HG03432 (cell line): ENCODE data around the gene ACLY.

Source experiments
- ATAC-seq: cut with Tn5 transposase; IDR thresholded peaks from one replicate; pipeline ENCODE4 v1.9.1; 2021; ENCODE audit warnings: mild to moderate bottlenecking, moderate library complexity; ENCODE audit not compliant: unreplicated experiment

The ACLY gene

DNA sequence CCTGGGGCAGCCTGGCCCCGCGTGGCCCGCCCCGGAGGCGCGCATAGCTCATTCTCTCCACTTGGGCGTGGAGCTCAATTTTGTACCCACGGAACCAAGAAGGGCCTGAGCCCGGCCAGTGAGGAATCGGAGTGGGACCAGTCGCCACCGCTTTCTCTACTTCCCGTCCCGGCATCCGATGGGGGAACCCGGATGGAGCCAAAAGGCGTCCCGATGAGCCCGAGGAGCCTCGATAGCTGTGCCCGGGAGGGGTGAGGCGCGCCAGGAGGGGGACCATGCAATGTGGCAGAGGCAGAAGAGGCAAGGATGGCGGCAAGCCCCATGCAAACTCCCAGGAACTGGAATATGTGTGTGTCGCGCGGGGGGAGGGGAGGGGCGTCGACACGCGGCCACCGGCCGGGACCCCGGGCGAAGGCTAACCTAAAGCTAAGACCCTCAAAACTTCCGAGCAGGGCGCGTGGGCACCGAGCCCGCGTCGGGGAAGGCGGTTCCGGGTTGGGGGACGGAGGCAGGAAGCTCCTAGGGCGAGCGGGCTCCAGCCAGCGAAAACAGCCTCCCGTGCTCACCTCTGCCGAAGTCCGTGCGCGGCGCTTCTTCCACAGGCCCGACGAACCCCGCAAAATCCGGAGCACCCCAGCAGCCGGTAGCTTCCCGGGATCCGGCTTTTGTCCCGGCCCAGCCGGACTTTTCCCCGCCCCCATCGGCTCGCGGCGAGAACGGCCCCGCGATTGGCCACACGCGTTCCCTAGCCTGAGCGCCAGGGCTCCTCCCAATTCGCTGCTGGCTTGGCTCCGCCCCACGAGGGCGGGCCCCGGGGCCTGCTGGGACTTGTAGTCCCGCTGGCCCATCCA, at the start of gene ACLY:
TSS of gene ACLY (minus strand) at position 638 of the 851 bp plus-strand sequence. CDS start 5,078 bp downstream, outside the sequence.
- ATAC-seq, result peak; percentile 90

- no peak for ATAC-seq
Observed at GRCh38 chr17:41967921-41968578, 49.3 kb upstream of the ACLY start.

- no peak for ATAC-seq
Observed at GRCh38 chr17:41967141-41967920, 48.6 kb upstream of the ACLY start.

DNA sequence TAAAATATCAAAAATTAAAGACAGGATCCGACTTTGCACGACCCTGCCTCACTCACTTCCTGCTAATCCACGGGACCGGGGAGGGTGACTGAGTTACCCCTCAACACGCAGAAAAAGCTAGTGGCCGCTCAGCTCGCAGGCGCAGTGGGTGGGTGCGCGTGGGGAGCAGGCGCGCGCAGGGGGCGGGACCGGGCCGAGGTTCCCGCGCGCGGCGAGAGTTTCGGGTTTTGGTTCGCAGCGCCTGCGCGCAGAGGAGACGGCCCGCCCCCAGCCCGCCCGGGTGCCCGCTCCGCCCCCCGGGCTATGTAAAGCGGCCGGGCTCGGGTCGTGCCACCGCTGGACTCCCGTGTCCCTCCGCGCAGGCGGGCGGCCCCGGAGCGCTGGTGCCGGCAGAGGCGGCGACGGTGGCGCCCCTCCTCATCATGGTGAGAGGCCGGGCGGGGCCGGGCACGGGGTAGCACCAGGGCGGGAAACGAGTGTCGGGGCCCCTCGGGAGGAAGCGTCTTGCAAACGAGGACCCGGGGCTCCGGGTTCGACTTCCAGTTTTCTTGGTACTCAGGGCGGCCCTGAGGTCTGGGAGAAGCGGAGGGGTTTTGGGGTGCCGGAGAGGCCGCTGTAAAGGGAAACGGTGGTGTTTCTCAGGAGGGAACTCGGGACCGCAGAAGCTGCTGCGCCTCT, 47.9 kb upstream of the ACLY start, which contains the start of gene CNP:
TSS of gene CNP (plus strand) at position 333 of the 678 bp plus-strand sequence. CDS start at position 423, 90 bp downstream.
- peak; percentile 76 for ATAC-seq

DNA sequence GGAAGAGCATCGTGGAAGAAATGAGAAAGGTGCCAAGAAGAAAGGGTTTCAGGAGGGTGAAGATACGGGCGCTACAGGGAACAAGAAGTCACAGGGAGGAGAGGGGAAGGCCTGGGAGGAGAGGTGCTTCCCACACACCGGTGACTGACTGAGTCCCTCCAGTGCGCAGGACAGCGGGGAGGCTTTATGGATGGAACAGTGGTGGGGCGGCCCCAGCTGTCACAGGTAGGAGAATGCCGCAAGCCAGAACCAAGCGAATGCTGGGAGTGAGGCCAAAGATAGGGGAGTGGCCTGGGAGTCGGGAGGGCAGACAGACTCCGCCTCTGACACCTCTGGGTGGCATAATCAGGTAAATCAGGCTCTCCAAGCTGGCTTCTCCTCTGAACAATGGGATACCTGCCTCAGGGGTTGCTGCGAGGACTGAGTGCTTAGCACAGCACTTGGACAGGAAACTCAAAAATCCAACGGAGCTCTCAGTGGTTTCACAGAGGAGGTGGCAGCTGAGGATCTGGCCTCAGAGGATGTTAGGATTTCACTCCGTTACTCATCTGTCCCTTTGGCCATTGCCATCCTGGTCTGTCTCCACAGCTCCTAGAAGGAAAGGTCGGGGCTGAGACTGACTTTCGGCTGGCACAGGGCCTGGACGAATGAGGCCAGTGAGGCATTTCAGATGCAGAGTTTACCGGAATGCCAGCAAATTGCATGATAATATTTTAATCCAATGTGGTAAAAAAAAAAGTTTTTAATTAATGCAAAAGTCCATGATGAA, 47.1 kb upstream of the ACLY start:
- no peak for ATAC-seq

DNA sequence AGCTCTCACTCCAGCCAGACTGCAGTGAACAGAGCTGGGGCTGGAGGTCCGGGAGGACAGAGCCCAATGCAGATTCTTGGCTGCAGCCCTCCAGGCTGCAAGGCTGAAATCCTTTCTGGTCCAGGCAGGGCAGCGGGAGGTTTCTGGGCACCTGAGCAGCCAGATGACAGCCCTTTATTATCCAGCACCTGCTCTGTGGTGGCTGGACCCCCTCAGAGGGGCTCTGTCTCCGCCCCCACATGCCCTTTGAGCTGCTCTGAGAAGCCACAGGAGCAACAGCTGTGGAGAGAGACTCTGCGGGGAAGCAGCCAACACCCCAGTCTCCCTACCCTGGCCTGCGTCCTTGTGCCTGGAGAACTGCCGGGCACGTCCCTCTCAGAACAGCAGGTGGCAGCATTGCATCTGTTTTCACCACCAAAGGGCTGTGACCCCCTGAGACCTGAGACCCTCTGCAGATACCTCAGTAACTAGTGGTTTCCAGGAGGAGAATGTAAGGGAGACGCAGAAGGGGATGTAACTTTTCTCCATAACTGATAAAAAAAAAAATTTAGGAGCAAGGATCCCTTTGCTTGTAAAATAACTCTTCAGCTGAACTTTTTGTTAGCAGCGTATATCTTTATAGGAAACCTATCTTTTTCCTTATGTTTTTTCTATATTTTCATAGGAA, 44.1 kb upstream of the ACLY start:
- ATAC-seq, result no peak

DNA sequence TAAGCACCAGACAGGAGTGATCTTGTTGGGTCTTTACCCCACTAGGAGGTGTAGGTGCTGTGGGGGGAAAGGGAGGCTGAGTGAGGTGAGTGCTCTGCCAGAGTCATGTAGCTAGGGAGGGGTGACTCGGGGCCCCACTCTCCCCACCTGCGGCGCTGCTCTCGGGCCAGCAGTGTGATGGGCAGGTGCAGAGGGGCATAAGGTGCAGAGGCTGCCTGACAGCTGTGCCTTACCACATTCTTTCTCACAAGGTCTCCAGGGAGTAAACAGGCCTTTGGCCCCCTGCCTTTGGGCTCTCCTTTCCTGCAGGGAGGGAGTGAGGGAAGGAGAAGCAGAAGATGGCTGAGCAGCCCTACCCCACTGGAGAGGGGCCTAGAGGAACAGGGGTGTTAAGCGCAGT, 43.4 kb upstream of the ACLY start:
- no peak for ATAC-seq

DNA sequence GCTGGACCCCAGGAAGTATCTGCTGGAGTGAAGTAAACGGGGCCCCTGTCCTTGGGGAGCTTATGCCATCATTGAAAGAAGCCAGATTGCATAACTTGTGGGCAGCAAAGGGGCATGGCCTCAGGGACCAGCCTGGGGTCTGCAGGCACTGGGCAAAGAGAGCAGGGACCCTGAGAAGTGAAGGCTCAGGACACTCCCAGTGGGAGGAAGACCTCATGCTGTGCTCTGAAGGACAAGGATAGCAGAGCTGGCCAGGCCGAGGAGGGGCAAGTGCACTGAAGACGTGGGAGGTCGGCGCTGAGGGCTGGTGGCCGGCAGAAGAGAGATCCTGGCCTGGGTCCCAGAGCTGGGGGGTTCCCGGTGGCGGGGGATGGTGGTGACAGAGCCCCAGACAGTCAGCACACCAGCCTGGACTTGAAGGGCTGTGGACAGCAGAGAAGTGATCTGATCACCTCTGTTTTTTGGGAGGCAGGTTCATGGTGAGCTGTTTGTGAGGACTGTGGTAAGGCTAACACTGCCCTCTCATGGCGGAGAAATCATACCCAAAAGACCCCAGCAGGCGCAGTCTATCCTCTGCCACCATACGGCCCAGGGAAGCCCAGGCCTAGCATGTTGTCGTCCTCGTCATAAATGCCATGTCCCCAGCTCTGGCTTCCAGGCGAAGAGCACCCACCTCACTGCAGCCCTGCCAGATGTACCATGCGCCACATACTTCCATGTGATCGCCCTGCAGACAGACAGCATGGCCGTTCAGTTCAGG, 40.8 kb upstream of the ACLY start:
- ATAC-seq, result no peak

DNA sequence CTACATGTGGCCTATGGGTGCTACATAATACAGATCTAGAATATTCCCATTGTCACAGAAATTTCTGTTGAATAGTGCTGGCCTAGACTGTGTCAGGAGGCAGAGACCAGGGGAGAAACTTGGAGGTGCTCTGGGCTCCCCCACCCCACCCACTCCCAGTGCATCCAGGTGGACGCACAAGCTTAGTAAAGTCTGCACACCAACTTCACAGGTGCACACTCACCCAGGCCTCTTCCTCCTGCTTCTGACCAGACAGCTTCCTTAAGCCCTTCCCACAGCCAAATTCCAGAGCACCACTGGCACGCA, 40.2 kb upstream of the ACLY start:
- ATAC-seq, result no peak

DNA sequence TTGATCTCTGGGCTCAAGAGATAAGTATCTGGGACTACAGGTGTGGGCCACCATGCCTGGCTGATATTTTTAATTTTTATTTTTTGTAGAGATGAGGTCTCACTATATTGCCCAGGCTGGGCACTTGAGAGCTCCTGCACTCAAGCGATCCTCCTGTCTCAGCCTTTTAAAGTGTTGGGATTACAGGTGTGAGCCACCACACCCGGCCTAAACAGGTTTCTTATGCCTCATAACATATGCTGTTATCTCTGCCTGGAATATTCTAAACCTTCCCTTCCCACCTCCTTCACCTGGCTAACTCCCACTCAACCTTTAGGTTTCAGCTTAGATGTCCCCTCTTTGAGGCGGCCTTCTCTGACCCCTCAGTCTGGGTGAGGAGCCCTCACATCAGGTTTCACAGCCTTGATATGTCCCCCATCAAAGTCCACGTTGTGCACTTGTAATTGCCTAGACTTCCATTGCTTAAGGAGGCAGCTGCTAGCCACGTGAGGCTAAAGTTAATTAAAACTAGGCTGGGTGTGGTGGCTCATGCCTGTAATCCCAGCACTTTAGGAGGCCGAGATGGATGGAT, 39.2 kb upstream of the ACLY start:
- no peak for ATAC-seq

DNA sequence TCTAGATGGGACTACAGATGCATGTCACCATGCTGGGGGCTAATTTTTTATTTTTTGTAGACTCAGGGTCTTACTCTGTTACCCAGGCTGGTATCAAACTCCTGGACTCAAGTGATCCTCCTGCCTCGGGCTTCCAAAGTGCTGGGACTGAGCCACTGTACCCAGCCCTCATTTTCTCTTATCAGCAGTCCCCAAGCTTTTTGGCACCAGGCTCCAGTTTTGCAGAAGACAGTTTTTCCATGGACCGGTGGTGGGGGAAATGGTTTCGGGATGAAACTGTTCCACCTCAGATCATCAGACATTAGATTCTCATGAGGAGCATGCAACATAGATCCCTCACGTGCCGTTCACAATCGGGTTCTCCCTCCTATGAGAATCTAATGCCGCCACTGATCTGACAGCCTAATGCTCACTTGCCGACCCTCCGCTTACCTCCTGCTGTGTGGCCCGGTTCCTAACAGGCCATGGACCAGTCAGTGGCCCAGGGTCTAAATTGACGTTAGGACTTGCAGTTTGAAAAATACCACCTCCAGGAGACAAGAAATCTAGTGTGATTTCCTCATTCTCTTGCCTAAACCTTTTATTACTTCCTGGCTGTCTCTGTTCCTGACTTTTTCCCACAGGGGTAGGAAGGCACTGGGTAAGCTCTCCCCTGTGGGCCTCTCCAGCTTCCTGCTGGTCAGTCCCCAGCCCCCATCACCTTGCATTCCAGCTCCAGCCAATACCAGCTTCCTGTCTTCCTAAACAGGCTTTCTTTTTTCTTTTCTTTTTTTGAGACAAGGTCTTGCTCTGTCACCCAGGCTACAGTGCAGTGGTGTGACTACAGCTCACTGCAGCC, 38.5 kb upstream of the ACLY start:
- no peak for ATAC-seq

DNA sequence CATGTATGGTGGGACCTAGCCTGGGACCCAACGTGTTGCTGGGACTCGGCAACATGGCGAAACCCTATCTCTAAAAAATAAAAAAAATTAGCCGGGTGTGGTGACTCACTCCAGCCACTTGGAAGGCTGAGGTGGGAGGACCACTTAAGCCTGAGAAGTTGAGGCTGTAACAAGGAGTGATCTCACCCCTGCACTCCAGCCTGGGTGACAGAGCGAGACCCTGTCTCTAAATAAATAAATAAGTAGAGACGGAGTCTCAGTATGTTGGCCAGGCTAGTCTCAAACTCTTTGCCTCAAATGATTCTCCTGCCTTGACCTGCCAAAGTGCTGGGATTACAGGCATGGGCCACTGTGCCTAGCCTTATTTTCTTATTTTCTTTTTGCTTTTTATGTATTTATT, 37.8 kb upstream of the ACLY start:
- no peak for ATAC-seq

- no peak for ATAC-seq
Observed at GRCh38 chr17:41948762-41949460, 30.2 kb upstream of the ACLY start.

GRCh38 chr17:41944943-41945342, 26.2 kb upstream of the ACLY start:
- no peak for ATAC-seq

DNA sequence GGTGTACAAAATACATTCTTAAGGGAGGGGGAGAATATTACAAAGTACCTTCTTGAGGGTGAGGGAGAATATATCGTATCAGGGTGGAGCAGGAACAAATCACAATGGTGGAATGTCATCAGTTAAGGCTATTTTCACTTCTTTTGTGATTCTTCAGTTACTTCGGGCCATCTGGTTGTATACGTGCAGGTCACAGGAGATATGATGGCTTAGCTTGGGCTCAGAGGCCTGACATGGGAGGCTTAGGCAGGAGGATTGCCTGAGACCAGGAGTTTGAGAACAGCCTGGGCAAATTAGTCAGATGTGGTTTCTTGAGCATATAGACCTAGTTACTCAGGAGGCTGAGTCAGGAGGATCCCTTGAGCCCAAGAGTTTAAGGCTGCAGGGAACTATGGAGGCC, 24.7 kb upstream of the ACLY start:
- ATAC-seq, result no peak

DNA sequence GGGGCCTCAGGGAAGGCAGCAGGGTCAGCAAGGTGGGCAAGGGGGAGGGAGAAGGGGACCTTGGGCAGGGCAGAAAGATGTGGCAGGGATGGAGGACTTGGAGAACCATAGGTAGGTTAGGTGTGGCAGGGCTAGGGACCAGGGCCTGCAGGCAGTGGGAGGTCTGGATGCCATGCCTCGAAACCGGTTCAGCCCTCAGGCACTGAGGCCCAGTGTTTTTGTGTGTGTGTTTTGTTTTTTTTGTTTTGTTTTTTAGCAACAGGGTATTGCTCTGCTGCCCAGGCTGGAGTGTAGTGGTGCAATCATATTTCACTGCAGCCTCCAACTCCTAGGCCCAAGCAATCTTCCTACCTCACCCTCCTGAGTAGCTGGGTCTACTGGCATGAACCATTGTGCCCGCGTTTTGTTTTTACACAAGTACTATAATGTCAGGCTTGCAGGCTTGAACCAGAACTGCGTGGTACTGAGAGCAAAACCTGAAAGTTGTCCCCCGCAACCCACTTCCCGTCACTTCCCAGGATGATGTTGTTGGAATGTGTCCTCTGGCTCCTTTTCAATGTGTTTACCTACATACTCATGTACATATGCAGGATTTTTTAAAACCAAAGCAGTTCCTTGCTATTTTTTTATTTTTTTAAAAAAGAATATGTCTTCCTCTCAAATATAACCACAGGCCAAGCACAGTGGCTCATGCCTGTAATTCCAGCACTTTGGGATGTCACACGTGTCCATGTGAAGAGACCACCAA, 24.0 kb upstream of the ACLY start:
- no peak for ATAC-seq

DNA sequence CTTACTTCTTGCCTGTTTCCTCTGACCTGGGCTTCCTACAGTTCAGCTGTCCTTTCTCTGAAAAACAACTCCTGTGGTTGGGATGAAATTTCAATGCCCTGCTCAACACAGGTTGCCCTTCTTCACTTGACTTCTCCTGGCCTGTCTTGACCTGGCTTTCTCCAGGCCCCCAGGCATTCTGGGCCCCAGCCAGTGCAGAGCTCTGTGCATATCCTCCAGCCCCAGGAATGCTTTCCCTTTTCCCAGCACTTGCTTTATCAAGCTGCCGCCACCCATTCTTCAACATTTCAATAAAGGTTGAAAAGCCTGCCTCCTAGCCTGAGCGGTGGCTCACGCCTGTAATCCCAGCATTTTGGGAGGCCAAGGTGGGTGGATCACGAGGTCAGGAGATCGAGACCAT, 22.4 kb upstream of the ACLY start:
- ATAC-seq, result no peak
